Middle frontal gyrus (tissue), 1 donor: ENCODE data around the gene DENND4C.
"Not testable (repeated sequence)": the region's sequence is repeated elsewhere in the genome, so short reads cannot be mapped to it uniquely, and the experiment has no call there.

Source experiments
- DNase-seq: peaks from one replicate; pipeline ENCODE4 v3.0.0-alpha.2; 2015; ENCODE audit warnings: low spot score; ENCODE audit errors: extremely low spot score

Gene DENND4C

DNA sequence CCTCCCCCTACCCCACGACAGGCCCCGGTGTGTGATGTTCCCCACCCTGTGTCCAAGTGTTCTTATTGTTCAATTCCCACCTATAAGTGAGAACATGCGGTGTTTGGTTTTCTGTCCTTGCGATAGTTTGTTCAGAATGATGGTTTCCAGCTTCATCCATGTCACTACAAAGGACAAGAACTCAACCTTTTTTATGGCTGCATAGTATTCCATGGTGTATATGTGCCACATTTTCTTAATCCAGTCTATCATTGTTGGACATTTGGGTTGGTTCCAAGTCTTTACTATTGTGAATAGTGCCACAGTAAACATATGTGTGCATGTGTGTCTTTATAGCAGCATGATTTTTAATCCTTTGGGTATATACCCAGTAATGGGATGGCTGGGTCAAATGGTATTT, 35.1 kb downstream of the DENND4C start:
- not testable (repeated sequence) for DNase-seq

DNA sequence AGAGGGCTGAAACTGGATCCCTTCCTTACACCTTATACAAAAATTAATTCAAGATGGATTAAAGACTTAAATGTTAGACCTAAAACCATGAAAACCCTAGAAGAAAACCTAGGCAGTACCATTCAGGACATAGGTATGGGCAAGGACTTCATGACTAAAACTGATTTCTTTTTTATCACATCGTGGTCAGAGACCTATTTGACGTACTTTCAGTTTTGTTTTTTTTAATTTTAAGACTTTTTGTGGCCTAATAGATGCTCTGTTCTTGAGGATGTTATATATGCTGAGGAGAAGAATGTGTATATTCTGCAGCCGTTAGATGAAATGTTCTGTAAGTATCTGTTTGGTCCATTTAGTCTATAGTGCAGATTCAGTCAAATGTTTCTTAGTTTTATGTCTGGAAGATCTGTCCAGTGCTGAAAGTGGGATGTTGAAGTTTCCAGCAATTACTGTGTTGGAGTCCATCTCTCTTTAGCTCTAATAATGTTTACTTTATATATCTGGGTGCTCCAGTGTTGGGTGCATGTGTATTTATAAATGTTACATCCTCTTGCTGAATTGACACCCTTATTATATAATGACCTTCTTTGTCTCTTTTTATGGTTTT, 36.4 kb downstream of the DENND4C start:
- not testable (repeated sequence) for DNase-seq

- DNase-seq, result no peak
Measured at GRCh38 chr9:19269582-19269981, 39.1 kb downstream of the DENND4C start.

DNA sequence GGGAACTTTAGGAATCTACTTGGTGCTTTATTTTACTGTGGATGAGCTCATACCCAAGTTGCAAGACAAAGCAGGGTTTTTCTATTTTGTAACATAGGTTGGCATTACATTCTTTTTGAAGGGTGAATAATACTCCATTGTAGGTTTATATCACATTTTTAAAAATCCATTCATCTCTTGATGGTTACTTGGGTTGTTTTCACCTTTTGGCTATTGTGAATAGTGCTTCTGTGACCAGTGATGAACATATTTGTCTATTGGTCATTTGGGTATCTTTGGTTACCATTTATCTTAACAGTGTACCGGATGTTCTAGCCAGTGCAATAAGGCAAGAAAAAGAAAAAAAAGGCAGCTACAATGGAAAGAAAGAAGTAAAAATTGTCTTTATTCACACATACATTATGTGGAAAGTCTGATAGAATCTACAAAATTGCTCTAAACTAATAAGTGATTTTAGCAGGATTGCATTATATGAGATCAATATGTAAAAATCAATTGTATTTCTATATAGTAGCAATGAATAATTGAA, 40.0 kb downstream of the DENND4C start:
- no peak for DNase-seq

DNA sequence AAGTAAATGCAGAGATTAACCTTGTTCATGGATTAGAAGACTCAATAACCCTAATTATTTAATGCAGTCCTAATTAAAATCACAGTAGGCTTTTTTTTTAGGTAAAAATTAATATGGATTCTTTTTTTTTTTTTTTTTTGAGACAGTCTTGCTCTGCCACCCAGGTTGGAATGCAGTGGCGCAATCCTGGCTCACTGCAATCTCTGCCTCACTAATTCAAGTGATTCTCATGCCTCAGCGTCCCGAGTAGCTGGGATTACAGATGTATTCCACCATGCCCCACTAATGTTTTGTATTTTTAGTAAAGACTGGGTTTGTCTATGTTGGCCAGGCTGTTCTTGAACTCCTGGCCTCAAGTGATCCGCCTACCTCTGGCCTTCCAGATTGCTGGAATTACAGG, 40.6 kb downstream of the DENND4C start:
- no peak for DNase-seq

- no peak for DNase-seq
Measured at GRCh38 chr9:19281801-19282200, 51.3 kb downstream of the DENND4C start.

DNA sequence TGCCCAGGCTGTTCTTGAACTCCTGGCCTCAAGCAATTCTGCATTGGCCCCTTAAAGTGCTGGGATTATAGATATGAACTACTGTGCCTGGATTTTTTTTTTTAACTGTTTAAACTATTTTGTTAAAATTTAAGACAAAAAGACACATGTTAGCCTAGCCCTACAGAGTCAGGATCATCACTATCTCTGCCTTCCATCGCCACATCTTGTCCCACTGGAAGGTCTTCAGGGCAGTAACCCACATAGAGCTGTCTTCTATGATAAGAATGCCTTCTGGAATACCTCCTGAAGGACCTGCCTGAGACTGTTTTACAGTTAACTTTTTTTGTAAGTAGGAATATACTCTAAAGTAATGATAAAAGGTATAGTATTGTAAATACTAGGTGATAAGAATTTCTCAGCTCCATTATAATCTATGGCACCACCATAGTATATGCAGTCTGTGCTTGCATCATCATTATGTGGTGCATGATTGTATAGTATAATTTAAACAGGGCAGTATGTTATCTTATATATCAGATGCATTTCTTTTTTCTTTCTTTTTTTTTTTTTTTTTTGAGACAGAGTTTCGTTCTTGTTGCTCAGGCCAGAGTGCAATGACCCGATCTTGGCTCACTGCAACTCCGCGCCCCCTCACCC, 52.7 kb downstream of the DENND4C start:
- DNase-seq, result no peak

GRCh38 chr9:19284729-19285128, 54.2 kb downstream of the DENND4C start:
- no peak for DNase-seq

- no peak for DNase-seq
Measured at GRCh38 chr9:19286634-19287188, 56.2 kb downstream of the DENND4C start.

DNA sequence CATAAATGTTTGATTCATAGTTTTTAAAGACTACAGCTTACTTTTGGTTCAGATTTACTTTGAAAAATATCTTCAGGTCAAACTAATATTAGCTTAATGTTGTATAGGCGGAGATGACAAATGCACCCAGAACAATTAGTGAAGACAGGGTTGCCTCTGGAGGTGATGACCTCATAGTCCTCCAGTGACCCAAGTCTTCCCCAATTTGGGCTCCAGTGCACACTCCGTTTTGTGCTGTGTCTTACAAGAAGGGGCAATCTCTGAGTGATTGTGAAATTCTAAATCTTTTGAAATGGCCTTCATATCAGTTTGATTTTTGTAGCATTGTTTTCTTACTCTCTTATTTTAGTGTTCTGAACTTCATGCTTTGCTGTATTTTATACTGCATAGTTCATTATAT, 57.6 kb downstream of the DENND4C start:
- DNase-seq, result no peak

DNA sequence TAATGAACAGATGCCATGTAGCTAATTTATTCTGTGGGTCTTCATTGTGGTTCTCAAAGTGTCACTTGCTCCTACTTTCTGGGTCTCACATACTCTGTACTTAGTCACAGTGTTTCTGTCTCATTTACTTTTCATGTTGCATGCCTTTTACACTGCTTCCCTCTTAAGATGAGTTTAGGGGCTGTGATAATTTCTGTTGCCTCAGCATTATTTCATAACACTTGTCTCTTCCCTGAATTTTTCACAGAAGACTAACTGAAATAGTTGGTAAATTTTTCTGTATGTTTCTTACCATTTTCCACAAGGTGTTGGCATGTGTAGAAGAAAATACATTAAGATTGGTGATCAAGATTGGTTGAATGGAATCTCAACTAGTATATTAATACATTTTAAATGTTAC, 59.6 kb downstream of the DENND4C start:
- no peak for DNase-seq

- no peak for DNase-seq
Measured at GRCh38 chr9:19294219-19294618, 63.7 kb downstream of the DENND4C start.

- no peak for DNase-seq
Measured at GRCh38 chr9:19298436-19299000, 68.0 kb downstream of the DENND4C start.

DNA sequence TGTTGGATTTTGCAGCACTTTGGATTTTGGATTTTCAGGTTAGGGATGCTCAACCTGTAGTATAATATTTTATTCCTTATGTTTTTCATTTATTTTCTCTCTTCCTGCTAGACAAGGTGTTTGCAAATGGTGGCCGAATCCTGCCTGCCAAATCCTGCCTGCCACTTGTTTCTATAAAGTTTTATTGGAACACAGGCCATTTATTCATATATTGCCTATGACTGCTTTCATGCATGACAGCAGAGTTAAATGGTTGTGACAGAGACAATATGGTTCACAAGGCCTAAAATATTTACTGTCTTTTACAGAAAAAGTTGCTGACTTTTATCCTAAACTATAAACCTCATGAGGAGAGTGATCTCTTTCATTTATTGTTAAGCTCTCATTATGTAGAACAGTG, 72.7 kb downstream of the DENND4C start:
- DNase-seq, result no peak

DNA sequence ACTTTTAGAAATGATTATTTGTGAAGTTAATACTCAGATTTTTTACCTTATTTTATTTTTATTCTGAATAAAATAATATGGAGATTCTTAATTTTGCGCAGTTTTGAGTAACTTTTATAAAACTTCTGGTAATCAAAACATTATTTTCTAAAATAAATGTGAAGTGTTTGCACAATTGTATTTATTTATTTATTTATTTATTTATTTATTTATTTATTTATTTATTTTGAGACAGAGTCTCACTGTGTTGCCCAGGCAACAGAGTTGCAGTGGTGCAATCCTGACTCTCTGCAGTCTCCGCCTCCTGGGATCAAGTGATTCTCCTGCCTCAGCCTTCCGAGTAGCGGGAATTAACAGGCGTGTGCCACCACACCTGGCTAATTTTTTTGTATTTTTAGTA, 76.1 kb downstream of the DENND4C start:
- DNase-seq, result no peak

DNA sequence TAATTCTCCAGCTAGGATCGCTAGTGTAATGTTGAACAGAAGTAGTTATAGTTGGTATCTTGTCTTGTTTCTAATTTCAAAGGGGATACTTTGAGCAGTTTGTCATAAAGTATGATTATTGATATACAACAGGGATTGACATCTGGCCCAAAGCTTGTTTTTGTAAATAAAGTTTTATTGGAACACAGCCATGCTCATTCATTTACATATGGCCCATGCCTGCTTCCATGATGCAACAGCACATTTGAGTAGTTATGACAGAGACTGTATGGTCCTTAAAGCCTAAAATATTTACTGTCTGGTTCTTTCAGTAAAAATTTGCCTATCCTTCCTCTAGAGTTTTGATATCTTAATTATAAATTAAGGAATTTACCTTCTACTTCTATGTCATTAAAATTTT, 79.8 kb downstream of the DENND4C start:
- DNase-seq, result no peak

GRCh38 chr9:19313573-19313972, 83.1 kb downstream of the DENND4C start:
- DNase-seq, result no peak

DNA sequence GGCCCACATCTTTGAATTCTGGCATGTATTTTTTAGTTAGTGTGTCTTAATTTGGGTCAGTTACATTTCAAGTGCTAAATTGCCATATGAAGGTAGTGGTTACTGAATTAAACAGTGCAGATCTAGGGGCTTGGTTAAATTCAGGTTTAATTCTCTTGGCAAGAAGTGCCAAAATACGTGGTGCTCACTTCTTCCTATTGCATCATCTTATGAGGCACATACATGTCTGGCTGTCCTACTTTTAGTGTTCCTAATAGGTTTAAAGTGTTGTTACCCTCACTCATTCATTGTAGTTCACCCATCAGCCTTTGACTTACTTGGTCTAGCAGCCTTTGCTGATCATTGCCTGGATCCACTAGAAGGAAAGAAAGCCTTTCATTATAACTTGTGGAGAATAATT, 90.0 kb downstream of the DENND4C start:
- DNase-seq, result no peak

DNA sequence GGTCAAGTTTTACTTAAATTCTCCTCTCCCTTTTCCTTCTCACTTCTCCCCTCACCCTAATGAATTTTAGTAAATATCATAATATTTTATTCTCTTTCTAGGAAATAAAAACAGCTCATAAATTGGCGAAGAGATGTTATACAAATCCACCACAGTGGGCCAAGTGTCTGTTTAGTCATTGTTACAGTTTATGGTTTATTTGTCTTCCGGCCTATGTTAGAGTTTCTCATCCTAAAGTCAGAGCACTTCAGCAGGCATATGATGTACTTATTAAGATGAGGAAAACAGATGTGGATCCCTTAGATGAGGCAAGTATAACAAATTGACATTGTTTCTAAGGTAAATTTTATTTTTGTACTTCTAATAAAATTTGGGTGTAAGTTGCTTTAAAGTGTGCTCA, 101.4 kb downstream of the DENND4C start:
- no peak for DNase-seq

DNA sequence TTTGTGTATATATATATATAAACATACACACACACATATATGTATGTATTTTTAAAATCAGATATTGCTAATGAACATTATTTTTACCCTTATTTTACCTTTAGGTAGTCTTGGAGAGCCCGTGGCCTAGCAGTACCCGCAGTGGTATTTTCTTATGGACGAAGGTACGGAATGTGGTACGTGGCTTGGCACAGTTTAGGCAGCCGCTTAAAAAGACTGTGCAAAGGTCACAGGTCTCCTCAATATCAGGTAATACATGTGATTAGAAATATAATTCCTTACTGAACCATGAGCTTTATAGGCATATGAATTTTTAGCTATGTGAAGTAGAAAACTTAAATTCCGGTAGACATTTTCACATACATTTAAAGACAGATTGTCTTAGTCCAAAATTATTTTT, 105.7 kb downstream of the DENND4C start:
- DNase-seq, result no peak

DNA sequence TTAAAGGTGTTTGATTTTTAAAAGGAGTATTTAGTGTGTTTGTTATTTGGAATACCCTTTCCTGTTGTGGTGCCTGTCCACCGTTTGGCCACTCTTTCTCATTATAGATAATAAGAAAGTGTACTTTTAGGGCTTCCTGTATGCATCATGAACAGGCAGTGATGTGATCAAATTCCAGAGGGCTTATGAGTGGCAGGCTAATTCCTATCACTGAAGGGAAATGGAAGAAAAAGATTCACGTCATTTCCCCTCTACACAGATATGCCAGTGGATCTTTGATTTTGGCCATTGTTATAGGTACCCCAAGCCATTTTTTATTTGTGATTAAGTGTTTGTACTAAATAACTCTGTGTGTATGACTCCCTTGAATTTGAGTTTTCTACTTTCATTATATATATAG, 112.5 kb downstream of the DENND4C start:
- DNase-seq, result no peak

DNA sequence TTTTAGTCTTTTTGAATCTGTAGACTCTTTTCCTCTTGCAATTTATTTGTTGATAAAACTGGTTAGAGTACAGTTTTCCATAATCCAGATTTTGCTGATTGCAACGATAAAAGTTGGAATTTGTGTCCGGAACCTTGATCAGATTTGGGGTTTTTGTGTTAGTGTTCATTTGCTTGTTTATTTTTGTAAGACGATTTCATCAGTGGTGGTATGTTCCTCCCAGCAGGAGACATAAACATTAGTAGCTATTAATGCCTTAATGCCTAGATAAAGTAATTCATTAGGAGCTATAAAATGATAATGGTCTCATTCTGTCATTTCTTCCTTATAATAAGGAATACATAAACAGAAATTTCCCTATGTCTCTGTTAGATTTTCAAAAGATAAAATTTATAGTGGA, 128.2 kb downstream of the DENND4C start:
- DNase-seq, result no peak

- DNase-seq, result no peak
Measured at GRCh38 chr9:19369107-19369506, 138.6 kb downstream of the DENND4C start.
